T-helper 2 cell (primary cell): Measurements from ENCODE around the gene COL27A1.
A peak's percentile ranks its signal among the peaks of the same experiment; 100 is the strongest.
"Not testable (repeated sequence)": the region's sequence is repeated elsewhere in the genome, so short reads cannot be mapped to it uniquely, and the experiment has no call there.

ENCODE experiments used
- DNase-seq, 5 experiments: peaks; one replicate each; pipeline versions ENCODE4 v3.0.0 to v3.0.0-alpha.2; 2012 to 2022

The COL27A1 gene

GRCh38 chr9:114328937-114329624, 173.7 kb downstream of the COL27A1 start:
- not testable (repeated sequence) for DNase-seq

GRCh38 chr9:114329625-114330022, 174.3 kb downstream of the COL27A1 start, which contains the start of gene ORM2:
ORM2 (plus strand) TSS chr9:114329869; CDS start chr9:114329905, 36 bp downstream.
- DNase-seq = not testable (repeated sequence)

- DNase-seq = no peak
Measured at GRCh38 chr9:114330636-114331035, 175.3 kb downstream of the COL27A1 start.

GRCh38 chr9:114331229-114332195, 176.2 kb downstream of the COL27A1 start:
- DNase-seq = peak in 1 of 5 experiments; percentile 26

GRCh38 chr9:114332474-114333040, 177.2 kb downstream of the COL27A1 start:
- not testable (repeated sequence) for DNase-seq

- DNase-seq = not testable (repeated sequence)
Measured at GRCh38 chr9:114333718-114334117, 178.4 kb downstream of the COL27A1 start.

- no peak for DNase-seq
Measured at GRCh38 chr9:114334490-114334889, 179.2 kb downstream of the COL27A1 start.

- no peak for DNase-seq
Measured at GRCh38 chr9:114335745-114336144, 180.4 kb downstream of the COL27A1 start.

- DNase-seq = no peak
Measured at GRCh38 chr9:114336157-114336556, 180.8 kb downstream of the COL27A1 start.

GRCh38 chr9:114336699-114337395, 181.5 kb downstream of the COL27A1 start:
- DNase-seq = no peak

GRCh38 chr9:114338187-114338586, 182.8 kb downstream of the COL27A1 start:
- DNase-seq = no peak

GRCh38 chr9:114339130-114339908, 184.0 kb downstream of the COL27A1 start:
- DNase-seq = peak; percentile 27 to 42 (median 33)

GRCh38 chr9:114341152-114341830, 186.0 kb downstream of the COL27A1 start:
- no peak for DNase-seq

GRCh38 chr9:114341991-114342390, 186.7 kb downstream of the COL27A1 start:
- no peak for DNase-seq

GRCh38 chr9:114342755-114343440, 187.6 kb downstream of the COL27A1 start:
- DNase-seq = no peak

GRCh38 chr9:114343471-114344187, 188.3 kb downstream of the COL27A1 start:
- DNase-seq = no peak

- no peak for DNase-seq
Measured at GRCh38 chr9:114344188-114344566, 188.8 kb downstream of the COL27A1 start.

GRCh38 chr9:114344692-114345091, 189.4 kb downstream of the COL27A1 start:
- DNase-seq = no peak

- no peak for DNase-seq
Measured at GRCh38 chr9:114345493-114346065, 190.2 kb downstream of the COL27A1 start.
